ENCODE results near the gene MCCC1. TPM values are rescaled to one million over a fixed set of nuclear protein-coding genes. Genes with fewer than 3 reads are reported as not detected.

The MCCC1 gene
- total and polyA plus RNA-seq, 4 donors, result 8.5 to 59.4 (median 18.8) TPM

GRCh38 chr3:183098536-183099025 lies 715 bp downstream of the MCCC1 start:
- 4 to 5% methylated on average over 8 of the region's 8 CpGs for WGBS, 2 donors
- no peak for DNase-seq
- no peak for ATAC-seq (ENCODE audit: low FRiP score)
- Histone ChIP-seq H3K4me3 (ENCODE audit: low read length in 2 of 2) (peak overlapping the region; percentile 29 to 74), H3K9me3 (ENCODE audit: control insufficient read depth, low read length) (no peaks in the 10 kb centered on the region), H3K27ac (ENCODE audit: low read depth in 1 of 2, low read length in 2 of 2) (peak overlapping the region in 1 of 2 donors; percentile 43), H3K4me1 (ENCODE audit: control insufficient read depth in 1 of 2, insufficient read depth in 2 of 2, low read length in 2 of 2) (no peaks in the 10 kb centered on the region), H3K27me3 (ENCODE audit: control insufficient read depth in 1 of 2, insufficient read depth in 2 of 2, low read length in 1 of 2) (no peaks in the 10 kb centered on the region), H3K36me3 (ENCODE audit: control insufficient read depth in 1 of 2, insufficient read depth in 2 of 2, low read length in 1 of 2) (no peaks in the 10 kb centered on the region)
- intact Hi-C loops (cut with DNase I), result no loop called here

- intact Hi-C loops (cut with DNase I), result no loop called here
- WGBS, 2 donors, result 92 to 93% methylated on average over 4 of the region's 4 CpGs
- H3K36me3 ChIP-seq (ENCODE audit: control insufficient read depth in 1 of 2, insufficient read depth in 2 of 2, low read length in 1 of 2), result peaks cover 0 to 2% of the 10 kb centered on the region in 2 donors
- H3K27me3 ChIP-seq (ENCODE audit: control insufficient read depth in 1 of 2, insufficient read depth in 2 of 2, low read length in 1 of 2), result no peaks in the 10 kb centered on the region
- H3K4me3 ChIP-seq (ENCODE audit: low read length in 2 of 2), result no peak overlapping the region
- DNase-seq (no peak), ATAC-seq (ENCODE audit: low FRiP score) (no peak)
- no peaks in the 10 kb centered on the region for H3K4me1 ChIP-seq (ENCODE audit: control insufficient read depth in 1 of 2, insufficient read depth in 2 of 2, low read length in 2 of 2)
- no peak overlapping the region for H3K27ac ChIP-seq (ENCODE audit: low read depth in 1 of 2, low read length in 2 of 2)
- no peaks in the 10 kb centered on the region for H3K9me3 ChIP-seq (ENCODE audit: control insufficient read depth, low read length)
Measured at GRCh38 chr3:183094711-183095110, 4.6 kb downstream of the MCCC1 start.

GRCh38 chr3:183092256-183092655 lies 7.0 kb downstream of the MCCC1 start:
- intact Hi-C loops (cut with DNase I), result no loop called here
- Histone ChIP-seq H3K36me3 (ENCODE audit: control insufficient read depth in 1 of 2, insufficient read depth in 2 of 2, low read length in 1 of 2) (peaks cover 1 to 4% of the 10 kb centered on the region in 2 donors), H3K9me3 (ENCODE audit: control insufficient read depth, low read length) (no peaks in the 10 kb centered on the region), H3K27ac (ENCODE audit: low read depth in 1 of 2, low read length in 2 of 2) (no peak overlapping the region), H3K27me3 (ENCODE audit: control insufficient read depth in 1 of 2, insufficient read depth in 2 of 2, low read length in 1 of 2) (no peaks in the 10 kb centered on the region), H3K4me3 (ENCODE audit: low read length in 2 of 2) (no peak overlapping the region), H3K4me1 (ENCODE audit: control insufficient read depth in 1 of 2, insufficient read depth in 2 of 2, low read length in 2 of 2) (no peaks in the 10 kb centered on the region)
- 90 to 94% methylated on average over 8 of the region's 8 CpGs for WGBS, 2 donors
- DNase-seq, result no peak
- ATAC-seq (ENCODE audit: low FRiP score), result no peak

- WGBS, 2 donors, result 64 to 70% methylated on average over 2 of the region's 2 CpGs
- intact Hi-C loops (cut with DNase I), result no loop called here
- Histone ChIP-seq H3K36me3 (ENCODE audit: control insufficient read depth in 1 of 2, insufficient read depth in 2 of 2, low read length in 1 of 2) (peaks cover 2 to 5% of the 10 kb centered on the region in 2 donors), H3K4me1 (ENCODE audit: control insufficient read depth in 1 of 2, insufficient read depth in 2 of 2, low read length in 2 of 2) (no peaks in the 10 kb centered on the region), H3K27ac (ENCODE audit: low read depth in 1 of 2, low read length in 2 of 2) (no peak overlapping the region), H3K9me3 (ENCODE audit: control insufficient read depth, low read length) (no peaks in the 10 kb centered on the region), H3K4me3 (ENCODE audit: low read length in 2 of 2) (no peak overlapping the region), H3K27me3 (ENCODE audit: control insufficient read depth in 1 of 2, insufficient read depth in 2 of 2, low read length in 1 of 2) (no peaks in the 10 kb centered on the region)
- DNase-seq, result no peak
- no peak for ATAC-seq (ENCODE audit: low FRiP score)
Measured at GRCh38 chr3:183087184-183087583, 12.1 kb downstream of the MCCC1 start.

GRCh38 chr3:183085634-183086390 lies 13.5 kb downstream of the MCCC1 start:
- intact Hi-C loops (cut with DNase I), result no loop called here
- H3K4me3 ChIP-seq (ENCODE audit: low read length in 2 of 2), result no peak overlapping the region
- H3K27ac ChIP-seq (ENCODE audit: low read depth in 1 of 2, low read length in 2 of 2), result no peak overlapping the region
- no peaks in the 10 kb centered on the region for H3K9me3 ChIP-seq (ENCODE audit: control insufficient read depth, low read length)
- DNase-seq (no peak), ATAC-seq (ENCODE audit: low FRiP score) (no peak)
- WGBS, 2 donors, result 61 to 70% methylated on average over 8 to 9 of the region's 9 CpGs
- no peaks in the 10 kb centered on the region for H3K4me1 ChIP-seq (ENCODE audit: control insufficient read depth in 1 of 2, insufficient read depth in 2 of 2, low read length in 2 of 2)
- peaks cover 4% of the 10 kb centered on the region in 2 donors for H3K36me3 ChIP-seq (ENCODE audit: control insufficient read depth in 1 of 2, insufficient read depth in 2 of 2, low read length in 1 of 2)
- no peaks in the 10 kb centered on the region for H3K27me3 ChIP-seq (ENCODE audit: control insufficient read depth in 1 of 2, insufficient read depth in 2 of 2, low read length in 1 of 2)

GRCh38 chr3:183082355-183082915 lies 16.9 kb downstream of the MCCC1 start:
- DNase-seq, result no peak
- intact Hi-C loops (cut with DNase I), result no loop called here
- ATAC-seq (ENCODE audit: low FRiP score), result no peak
- Histone ChIP-seq H3K27ac (ENCODE audit: low read depth in 1 of 2, low read length in 2 of 2) (no peak overlapping the region), H3K4me3 (ENCODE audit: low read length in 2 of 2) (no peak overlapping the region), H3K4me1 (ENCODE audit: control insufficient read depth in 1 of 2, insufficient read depth in 2 of 2, low read length in 2 of 2) (no peaks in the 10 kb centered on the region), H3K27me3 (ENCODE audit: control insufficient read depth in 1 of 2, insufficient read depth in 2 of 2, low read length in 1 of 2) (no peaks in the 10 kb centered on the region), H3K36me3 (ENCODE audit: control insufficient read depth in 1 of 2, insufficient read depth in 2 of 2, low read length in 1 of 2) (peaks cover 4% of the 10 kb centered on the region in 2 donors), H3K9me3 (ENCODE audit: control insufficient read depth, low read length) (no peaks in the 10 kb centered on the region)
- WGBS, 2 donors, result 91 to 93% methylated on average over 9 of the region's 9 CpGs

GRCh38 chr3:183081459-183082183 lies 17.7 kb downstream of the MCCC1 start:
- Histone ChIP-seq H3K36me3 (ENCODE audit: control insufficient read depth in 1 of 2, insufficient read depth in 2 of 2, low read length in 1 of 2) (peaks cover 2% of the 10 kb centered on the region in 2 donors), H3K27ac (ENCODE audit: low read depth in 1 of 2, low read length in 2 of 2) (no peak overlapping the region), H3K4me3 (ENCODE audit: low read length in 2 of 2) (no peak overlapping the region), H3K27me3 (ENCODE audit: control insufficient read depth in 1 of 2, insufficient read depth in 2 of 2, low read length in 1 of 2) (no peaks in the 10 kb centered on the region), H3K4me1 (ENCODE audit: control insufficient read depth in 1 of 2, insufficient read depth in 2 of 2, low read length in 2 of 2) (no peaks in the 10 kb centered on the region), H3K9me3 (ENCODE audit: control insufficient read depth, low read length) (no peaks in the 10 kb centered on the region)
- ATAC-seq (ENCODE audit: low FRiP score) (no peak), DNase-seq (no peak)
- 94% methylated on average over 6 of the region's 6 CpGs for WGBS, 2 donors
- intact Hi-C loops (cut with DNase I), result no loop called here

GRCh38 chr3:183080628-183081027 lies 18.7 kb downstream of the MCCC1 start:
- H3K27ac ChIP-seq (ENCODE audit: low read depth in 1 of 2, low read length in 2 of 2), result no peak overlapping the region
- H3K4me1 ChIP-seq (ENCODE audit: control insufficient read depth in 1 of 2, insufficient read depth in 2 of 2, low read length in 2 of 2), result no peaks in the 10 kb centered on the region
- H3K27me3 ChIP-seq (ENCODE audit: control insufficient read depth in 1 of 2, insufficient read depth in 2 of 2, low read length in 1 of 2), result no peaks in the 10 kb centered on the region
- intact Hi-C loops (cut with DNase I), result no loop called here
- DNase-seq (no peak), ATAC-seq (ENCODE audit: low FRiP score) (no peak)
- no peaks in the 10 kb centered on the region for H3K9me3 ChIP-seq (ENCODE audit: control insufficient read depth, low read length)
- H3K36me3 ChIP-seq (ENCODE audit: control insufficient read depth in 1 of 2, insufficient read depth in 2 of 2, low read length in 1 of 2), result peaks cover 2% of the 10 kb centered on the region in 2 donors
- no peak overlapping the region for H3K4me3 ChIP-seq (ENCODE audit: low read length in 2 of 2)
- WGBS, 2 donors, result 96 to 97% methylated on average over 3 of the region's 3 CpGs

Data from aorta (tissue), 5 donors.